Measurements from ENCODE around the gene KLHL41. TPM values are rescaled to one million over a fixed set of nuclear protein-coding genes. Genes with fewer than 3 reads are reported as not detected.
A peak's percentile ranks its signal among the peaks of the same experiment; 100 is the strongest.

The KLHL41 gene
- total and polyA plus RNA-seq, 2 of the 13 experiments (the other 11 are each of a cell fraction or from before 2014, with no cell fraction given) = 0.07 to 0.31 TPM

DNA sequence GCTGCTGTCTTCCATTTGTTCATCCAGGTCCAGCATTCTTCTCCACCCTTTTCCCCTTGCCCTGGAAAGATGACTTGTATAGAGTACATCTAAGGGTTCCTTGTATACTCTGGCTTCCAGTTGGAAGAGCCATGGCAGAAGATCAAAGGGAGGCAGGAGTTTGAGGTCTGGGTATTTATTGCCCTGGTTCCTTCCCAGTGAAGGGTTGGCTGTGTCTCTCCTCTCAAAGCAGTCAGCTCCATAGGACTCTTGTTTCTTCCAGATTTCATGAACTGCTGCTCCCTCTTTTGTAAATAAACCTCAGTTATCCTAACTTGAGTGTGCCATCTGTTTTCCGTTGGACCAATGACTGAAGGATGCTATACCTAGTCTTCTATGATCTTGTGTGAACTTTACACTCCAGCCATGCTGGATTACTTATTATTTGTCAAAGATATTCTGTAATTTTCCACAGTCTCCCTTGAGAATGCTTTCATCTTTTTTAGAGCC, 23.8 kb upstream of the KLHL41 start (continued):
- TF ChIP-seq, protein P1, sequence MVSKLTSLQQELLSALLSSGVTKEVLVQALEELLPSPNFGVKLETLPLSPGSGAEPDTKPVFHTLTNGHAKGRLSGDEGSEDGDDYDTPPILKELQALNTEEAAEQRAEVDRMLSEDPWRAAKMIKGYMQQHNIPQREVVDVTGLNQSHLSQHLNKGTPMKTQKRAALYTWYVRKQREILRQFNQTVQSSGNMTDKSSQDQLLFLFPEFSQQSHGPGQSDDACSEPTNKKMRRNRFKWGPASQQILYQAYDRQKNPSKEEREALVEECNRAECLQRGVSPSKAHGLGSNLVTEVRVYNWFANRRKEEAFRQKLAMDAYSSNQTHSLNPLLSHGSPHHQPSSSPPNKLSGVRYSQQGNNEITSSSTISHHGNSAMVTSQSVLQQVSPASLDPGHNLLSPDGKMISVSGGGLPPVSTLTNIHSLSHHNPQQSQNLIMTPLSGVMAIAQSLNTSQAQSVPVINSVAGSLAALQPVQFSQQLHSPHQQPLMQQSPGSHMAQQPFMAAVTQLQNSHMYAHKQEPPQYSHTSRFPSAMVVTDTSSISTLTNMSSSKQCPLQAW (CRISPR knock-in tag; IDR thresholded peaks at IDR 0.05) = no peak
- TF ChIP-seq ZNF879 (CRISPR knock-in tag; IDR thresholded peaks at IDR 0.05) = no peak
- TF ChIP-seq, protein P2, sequence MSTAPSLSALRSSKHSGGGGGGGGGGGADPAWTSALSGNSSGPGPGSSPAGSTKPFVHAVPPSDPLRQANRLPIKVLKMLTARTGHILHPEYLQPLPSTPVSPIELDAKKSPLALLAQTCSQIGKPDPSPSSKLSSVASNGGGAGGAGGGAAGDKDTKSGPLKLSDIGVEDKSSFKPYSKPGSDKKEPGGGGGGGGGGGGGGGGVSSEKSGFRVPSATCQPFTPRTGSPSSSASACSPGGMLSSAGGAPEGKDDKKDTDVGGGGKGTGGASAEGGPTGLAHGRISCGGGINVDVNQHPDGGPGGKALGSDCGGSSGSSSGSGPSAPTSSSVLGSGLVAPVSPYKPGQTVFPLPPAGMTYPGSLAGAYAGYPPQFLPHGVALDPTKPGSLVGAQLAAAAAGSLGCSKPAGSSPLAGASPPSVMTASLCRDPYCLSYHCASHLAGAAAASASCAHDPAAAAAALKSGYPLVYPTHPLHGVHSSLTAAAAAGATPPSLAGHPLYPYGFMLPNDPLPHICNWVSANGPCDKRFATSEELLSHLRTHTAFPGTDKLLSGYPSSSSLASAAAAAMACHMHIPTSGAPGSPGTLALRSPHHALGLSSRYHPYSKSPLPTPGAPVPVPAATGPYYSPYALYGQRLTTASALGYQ (CRISPR knock-in tag; IDR thresholded peaks at IDR 0.05) = no peak
- no peak for TF ChIP-seq GATA4 (IDR thresholded peaks at IDR 0.05; ENCODE audit: borderline replicate concordance, low read depth)
- TF ChIP-seq ZSCAN30 (CRISPR knock-in tag; IDR thresholded peaks at IDR 0.05) = no peak
- TF ChIP-seq ZBTB7A (CRISPR knock-in tag; IDR thresholded peaks at IDR 0.05) = no peak
- no peak for TF ChIP-seq ELF1 (CRISPR knock-in tag; IDR thresholded peaks at IDR 0.05)
- TF ChIP-seq, protein P3, sequence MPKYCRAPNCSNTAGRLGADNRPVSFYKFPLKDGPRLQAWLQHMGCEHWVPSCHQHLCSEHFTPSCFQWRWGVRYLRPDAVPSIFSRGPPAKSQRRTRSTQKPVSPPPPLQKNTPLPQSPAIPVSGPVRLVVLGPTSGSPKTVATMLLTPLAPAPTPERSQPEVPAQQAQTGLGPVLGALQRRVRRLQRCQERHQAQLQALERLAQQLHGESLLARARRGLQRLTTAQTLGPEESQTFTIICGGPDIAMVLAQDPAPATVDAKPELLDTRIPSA (CRISPR knock-in tag; IDR thresholded peaks at IDR 0.05; ENCODE audit: borderline replicate concordance) = no peak
- TF ChIP-seq ATF7 (IDR thresholded peaks at IDR 0.05) = no peak
- no peak for TF ChIP-seq ATF7 (CRISPR knock-in tag; IDR thresholded peaks at IDR 0.05)
- no peak for TF ChIP-seq ZNF230 (CRISPR knock-in tag; IDR thresholded peaks at IDR 0.05)
- peak; percentile 59; the same call in 1 of the 2 replicates for TF ChIP-seq KDM6A (CRISPR knock-in tag; IDR thresholded peaks at IDR 0.05; ENCODE audit: low read depth)
- TF ChIP-seq EED (CRISPR knock-in tag; IDR thresholded peaks at IDR 0.05) = no peak
- TF ChIP-seq ZSCAN25 (CRISPR knock-in tag; IDR thresholded peaks at IDR 0.05) = no peak
- TF ChIP-seq POGZ (CRISPR knock-in tag; IDR thresholded peaks at IDR 0.05) = peak; percentile 74
- TF ChIP-seq, protein P4, sequence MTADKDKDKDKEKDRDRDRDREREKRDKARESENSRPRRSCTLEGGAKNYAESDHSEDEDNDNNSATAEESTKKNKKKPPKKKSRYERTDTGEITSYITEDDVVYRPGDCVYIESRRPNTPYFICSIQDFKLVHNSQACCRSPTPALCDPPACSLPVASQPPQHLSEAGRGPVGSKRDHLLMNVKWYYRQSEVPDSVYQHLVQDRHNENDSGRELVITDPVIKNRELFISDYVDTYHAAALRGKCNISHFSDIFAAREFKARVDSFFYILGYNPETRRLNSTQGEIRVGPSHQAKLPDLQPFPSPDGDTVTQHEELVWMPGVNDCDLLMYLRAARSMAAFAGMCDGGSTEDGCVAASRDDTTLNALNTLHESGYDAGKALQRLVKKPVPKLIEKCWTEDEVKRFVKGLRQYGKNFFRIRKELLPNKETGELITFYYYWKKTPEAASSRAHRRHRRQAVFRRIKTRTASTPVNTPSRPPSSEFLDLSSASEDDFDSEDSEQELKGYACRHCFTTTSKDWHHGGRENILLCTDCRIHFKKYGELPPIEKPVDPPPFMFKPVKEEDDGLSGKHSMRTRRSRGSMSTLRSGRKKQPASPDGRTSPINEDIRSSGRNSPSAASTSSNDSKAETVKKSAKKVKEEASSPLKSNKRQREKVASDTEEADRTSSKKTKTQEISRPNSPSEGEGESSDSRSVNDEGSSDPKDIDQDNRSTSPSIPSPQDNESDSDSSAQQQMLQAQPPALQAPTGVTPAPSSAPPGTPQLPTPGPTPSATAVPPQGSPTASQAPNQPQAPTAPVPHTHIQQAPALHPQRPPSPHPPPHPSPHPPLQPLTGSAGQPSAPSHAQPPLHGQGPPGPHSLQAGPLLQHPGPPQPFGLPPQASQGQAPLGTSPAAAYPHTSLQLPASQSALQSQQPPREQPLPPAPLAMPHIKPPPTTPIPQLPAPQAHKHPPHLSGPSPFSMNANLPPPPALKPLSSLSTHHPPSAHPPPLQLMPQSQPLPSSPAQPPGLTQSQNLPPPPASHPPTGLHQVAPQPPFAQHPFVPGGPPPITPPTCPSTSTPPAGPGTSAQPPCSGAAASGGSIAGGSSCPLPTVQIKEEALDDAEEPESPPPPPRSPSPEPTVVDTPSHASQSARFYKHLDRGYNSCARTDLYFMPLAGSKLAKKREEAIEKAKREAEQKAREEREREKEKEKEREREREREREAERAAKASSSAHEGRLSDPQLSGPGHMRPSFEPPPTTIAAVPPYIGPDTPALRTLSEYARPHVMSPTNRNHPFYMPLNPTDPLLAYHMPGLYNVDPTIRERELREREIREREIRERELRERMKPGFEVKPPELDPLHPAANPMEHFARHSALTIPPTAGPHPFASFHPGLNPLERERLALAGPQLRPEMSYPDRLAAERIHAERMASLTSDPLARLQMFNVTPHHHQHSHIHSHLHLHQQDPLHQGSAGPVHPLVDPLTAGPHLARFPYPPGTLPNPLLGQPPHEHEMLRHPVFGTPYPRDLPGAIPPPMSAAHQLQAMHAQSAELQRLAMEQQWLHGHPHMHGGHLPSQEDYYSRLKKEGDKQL (CRISPR knock-in tag; IDR thresholded peaks at IDR 0.05; ENCODE audit: low read depth) = no peak
- TF ChIP-seq, protein P5, sequence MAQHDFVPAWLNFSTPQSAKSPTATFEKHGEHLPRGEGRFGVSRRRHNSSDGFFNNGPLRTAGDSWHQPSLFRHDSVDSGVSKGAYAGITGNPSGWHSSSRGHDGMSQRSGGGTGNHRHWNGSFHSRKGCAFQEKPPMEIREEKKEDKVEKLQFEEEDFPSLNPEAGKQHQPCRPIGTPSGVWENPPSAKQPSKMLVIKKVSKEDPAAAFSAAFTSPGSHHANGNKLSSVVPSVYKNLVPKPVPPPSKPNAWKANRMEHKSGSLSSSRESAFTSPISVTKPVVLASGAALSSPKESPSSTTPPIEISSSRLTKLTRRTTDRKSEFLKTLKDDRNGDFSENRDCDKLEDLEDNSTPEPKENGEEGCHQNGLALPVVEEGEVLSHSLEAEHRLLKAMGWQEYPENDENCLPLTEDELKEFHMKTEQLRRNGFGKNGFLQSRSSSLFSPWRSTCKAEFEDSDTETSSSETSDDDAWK (CRISPR knock-in tag; IDR thresholded peaks at IDR 0.05) = no peak
- TF ChIP-seq YY1 (IDR thresholded peaks at IDR 0.05; ENCODE audit: insufficient read depth, insufficient replicate concordance, low read depth, low read length) = peak; percentile 1
- TF ChIP-seq RELA (CRISPR knock-in tag; IDR thresholded peaks at IDR 0.05) = no peak
- TF ChIP-seq NCOA2 (CRISPR knock-in tag; IDR thresholded peaks at IDR 0.05) = peak; percentile 54
- no peak for TF ChIP-seq ZSCAN21 (CRISPR knock-in tag; IDR thresholded peaks at IDR 0.05; ENCODE audit: borderline replicate concordance)

All from HepG2 (cell line).